GOT3 (cell line): ENCODE measurements around the gene ATP1B3.
"Not testable (repeated sequence)": the region's sequence is repeated elsewhere in the genome, so short reads cannot be mapped to it uniquely, and the experiment has no call there.

Experiments
- DNase-seq: peaks from one replicate; lab custom pipeline; 2025; ENCODE audit warnings: mixed read lengths; lab: John Stamatoyannopoulos, UW

Gene ATP1B3

DNA sequence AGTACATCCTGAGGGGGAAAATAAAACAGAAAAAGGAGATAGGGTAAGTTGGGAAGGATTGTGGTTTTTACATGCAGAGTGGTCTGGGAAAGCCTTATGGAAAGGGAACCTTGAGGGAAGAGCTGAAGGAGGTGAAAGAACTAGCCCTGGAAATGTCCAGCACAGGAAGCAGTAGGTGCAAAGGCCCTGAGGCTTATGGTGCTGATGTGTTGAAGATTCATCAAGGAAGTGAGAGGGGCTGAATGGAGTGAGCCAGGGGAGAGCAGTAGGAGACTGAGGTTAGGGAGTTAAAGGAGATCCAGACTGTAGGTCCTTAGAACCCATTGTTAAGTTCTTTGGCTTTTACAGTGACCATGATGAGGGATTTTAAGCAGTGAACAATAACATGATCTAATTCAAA lies 33.0 kb downstream of the ATP1B3 start:
- no peak for DNase-seq

DNA sequence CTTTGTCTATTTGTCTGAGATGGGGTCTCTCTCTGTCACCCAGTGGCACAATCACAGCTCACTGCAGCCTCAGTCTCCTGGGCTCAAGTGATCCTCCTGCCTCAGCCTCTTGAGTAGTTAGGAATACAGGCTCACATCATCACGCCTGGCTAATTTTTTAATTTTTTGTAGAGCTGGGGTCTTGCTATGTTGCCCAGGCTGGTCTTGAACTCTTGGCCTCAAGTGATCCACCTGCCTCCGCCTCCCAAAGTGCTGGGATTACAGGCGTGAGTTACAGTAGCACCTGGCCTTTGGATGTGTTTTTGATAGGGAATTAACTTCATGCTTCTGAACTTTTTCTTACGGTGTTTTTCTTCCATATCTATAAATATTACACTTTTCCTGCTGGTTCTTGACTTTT lies 33.5 kb downstream of the ATP1B3 start:
- DNase-seq = not testable (repeated sequence)

DNA sequence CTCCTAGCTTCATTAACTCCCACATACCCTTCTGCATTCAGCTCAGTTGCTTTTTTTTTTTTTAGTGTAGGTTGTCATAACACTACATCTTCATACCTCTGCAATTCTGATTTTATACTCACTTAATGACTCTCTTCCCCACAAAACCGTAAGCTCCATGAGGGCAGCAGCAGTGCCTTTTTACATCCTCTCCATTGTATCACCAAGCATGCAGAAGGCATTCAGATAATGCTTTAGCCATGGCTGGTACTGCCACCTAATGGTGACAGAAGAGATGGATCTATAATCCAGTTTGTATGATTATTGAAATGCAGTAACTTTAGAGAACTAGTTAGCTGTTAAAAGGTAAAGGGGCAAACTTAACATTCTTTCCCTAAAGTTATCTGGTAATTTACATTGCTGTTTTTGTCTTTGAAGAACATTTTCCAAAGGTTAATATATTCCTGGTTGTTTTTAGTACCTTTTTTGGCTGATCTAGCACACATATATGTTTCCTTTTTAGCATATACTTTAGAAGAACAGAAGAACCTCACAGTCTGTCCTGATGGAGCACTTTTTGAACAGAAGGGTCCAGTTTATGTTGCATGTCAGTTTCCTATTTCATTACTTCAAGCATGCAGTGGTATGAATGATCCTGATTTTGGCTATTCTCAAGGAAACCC lies 36.8 kb downstream of the ATP1B3 start:
- DNase-seq = no peak

DNA sequence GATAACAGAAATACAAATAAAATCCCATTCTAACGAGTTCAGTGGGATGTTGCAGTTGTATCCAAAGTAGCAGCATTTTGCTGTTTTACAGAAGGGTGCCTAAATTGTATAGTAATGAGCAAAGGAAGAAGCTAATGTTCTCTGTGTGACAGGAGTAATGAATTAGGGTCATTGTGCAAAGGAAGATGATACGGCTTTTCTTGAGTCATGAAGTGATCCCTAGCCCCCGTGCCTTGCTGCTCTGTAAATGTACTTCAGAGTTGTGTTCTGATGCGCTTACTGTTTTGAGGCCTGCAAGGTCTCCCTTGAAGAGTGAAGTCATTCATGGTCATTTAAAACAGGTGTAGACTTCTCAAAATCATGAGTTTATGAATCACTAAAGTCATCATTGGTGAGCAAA lies 37.9 kb downstream of the ATP1B3 start:
- DNase-seq = no peak

DNA sequence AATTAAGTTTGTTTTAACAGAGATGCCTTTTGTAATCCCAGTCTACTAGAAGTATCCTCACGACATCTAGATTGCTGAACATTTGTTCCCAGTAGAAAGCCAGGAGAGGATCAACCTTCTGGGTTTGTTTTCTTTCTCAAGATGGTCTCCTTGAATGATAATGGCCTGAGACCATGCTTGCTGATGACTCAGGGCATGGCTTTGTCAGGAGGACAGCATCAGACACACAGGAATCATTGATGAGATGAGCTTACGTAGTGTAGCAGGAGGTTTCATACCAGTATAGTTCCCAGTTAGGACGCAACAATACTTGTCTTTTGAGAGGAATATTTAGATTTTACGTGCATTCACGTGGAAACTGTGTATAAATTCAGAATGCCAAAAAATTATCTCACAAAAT lies 38.6 kb downstream of the ATP1B3 start:
- DNase-seq = no peak

DNA sequence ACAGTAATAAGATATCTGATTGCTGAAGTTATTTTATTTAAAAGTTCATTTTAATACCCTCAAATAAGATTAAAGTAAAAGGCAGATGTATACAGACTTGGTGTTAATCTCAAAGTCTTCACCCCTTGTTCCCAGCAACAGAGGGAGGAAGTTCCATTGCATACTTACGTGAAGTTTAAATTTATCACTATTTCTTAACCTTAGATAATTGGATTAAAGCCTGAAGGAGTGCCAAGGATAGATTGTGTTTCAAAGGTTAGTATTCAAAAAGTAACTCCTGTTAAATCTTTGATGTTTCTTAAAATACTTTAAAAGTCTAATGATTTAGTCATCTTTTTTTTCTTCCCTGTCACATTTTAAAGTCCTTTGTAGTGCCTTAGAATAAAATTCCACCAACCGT lies 39.3 kb downstream of the ATP1B3 start:
- no peak for DNase-seq

DNA sequence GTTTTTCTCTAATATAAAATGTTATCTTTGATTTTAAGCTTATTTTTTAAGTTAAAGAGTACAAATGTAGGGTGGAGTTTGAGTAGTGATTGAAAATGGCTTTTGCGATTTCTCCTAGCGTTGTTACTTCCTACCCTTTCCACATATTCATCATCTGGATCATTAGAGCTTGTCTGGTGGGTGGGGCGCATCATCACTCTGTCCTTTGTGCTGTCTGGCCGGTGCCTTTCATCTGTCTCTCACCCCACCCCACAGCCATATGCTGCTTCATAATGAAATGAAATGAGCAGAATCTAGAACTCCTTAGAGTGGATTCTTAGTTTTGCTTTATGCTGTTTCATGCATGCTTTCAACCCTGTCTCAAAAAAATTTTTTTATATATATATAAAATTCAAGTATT lies 44.3 kb downstream of the ATP1B3 start:
- no peak for DNase-seq

DNA sequence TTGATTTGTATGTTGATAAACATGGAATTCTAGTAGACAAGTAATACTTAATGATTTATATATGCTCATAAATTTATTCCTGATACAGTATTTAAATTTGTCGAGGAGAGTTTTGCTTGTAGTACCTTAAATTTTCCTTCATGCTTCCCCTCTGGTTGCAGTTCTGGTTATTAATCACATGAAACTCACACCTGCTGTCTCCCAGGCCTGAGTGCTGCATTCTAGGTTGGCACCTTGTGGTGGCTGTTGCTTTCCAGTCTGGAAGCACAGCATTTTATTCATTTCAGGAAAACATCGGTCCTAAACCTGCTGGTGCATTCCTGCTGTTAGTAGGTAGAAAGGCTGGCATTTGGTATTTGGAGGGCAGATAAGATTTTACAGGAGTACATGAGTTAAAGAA lies 44.9 kb downstream of the ATP1B3 start:
- DNase-seq = no peak

DNA sequence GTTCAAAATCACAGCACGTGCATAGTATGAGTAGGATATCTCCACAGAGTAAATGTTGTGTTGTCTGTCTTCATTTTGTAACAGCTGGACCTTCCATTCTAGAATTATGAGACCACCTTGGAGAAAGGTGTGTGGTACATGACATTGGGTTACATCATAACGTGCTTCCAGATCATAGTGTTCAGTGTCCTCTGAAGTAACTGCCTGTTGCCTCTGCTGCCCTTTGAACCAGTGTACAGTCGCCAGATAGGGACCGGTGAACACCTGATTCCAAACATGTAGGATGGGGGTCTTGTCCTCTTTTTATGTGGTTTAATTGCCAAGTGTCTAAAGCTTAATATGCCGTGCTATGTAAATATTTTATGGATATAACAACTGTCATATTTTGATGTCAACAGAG lies 49.2 kb downstream of the ATP1B3 start:
- not testable (repeated sequence) for DNase-seq

DNA sequence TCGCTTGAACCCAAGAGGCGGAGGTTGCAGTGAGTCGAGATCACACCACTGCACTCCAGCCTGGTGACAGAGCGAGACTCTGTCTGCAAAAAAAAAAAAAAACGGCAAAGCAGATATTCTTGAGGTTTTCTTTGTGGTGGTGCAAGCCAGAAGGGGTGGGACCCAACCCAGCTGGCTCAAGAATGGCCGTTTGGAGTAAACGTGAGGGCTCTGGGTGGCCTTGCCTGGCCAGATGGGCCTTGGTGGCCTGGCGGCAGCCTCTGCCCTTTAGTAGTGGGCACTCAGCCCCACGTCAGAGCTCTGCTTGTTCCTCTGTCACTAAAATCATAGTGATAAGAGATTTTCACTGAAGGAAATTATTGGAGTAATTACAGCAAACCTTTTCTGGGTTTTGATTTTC lies 50.5 kb downstream of the ATP1B3 start:
- no peak for DNase-seq

DNA sequence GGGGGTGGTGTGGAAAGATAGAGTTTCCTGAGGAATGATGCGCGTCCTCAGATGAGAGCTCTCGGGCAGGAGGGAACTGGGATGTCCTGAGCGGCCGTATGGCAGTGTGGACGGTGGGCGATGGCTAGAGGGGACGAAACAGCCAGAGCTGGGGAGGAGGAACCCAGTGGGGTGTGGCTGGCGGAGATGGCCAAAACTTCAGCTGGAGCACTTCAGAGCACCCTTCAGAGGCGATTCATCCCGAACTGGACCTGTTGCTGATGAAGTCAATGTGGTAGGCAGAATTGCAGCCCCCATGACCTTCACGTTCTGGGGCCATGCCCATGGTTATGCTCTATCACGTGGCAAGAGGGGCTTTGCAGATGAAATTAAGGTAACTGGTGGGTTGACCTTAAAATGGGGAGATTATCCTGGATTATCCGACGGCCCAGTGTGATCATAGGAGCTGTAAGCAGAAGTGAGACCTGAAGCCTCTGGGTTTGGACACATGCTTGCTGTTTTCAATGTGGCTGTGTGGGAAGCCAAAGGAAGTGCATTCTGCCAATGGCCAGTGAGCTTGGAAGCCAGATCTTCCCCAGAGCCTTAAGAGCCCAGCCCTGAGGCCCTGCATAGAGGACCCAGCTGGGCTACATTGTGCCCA lies 52.3 kb downstream of the ATP1B3 start:
- no peak for DNase-seq

DNA sequence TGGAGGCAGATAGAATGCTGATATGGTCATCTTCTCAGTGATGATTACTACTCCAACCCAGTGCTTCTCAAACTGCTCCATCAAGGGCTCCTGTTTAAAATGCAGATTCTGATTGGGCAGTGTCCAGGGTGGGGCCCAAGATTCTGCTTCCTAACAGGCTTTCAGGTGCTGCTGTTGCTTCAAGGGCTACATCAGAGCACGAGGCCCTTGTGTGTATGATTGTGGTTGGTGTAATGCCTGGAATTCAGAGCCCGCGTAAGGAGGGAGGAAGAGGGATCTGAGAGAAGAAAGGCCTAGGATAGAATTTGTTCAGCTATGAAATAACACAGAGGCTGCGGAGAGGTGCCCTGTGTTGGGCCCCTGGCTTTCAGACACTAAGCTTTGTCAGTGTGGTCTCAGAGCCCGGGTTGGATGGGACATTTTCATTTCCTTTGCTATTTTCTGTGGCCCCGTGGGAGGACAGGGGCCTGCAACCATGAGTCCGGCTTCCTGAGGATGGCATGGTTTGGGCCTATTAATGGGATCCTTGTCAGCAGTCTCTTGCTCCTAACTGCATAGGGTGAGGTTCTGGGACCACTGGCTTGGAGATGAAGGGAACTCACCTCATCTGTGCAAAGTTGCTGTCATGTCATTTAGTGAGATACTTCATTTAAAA lies 53.0 kb downstream of the ATP1B3 start:
- DNase-seq = no peak

DNA sequence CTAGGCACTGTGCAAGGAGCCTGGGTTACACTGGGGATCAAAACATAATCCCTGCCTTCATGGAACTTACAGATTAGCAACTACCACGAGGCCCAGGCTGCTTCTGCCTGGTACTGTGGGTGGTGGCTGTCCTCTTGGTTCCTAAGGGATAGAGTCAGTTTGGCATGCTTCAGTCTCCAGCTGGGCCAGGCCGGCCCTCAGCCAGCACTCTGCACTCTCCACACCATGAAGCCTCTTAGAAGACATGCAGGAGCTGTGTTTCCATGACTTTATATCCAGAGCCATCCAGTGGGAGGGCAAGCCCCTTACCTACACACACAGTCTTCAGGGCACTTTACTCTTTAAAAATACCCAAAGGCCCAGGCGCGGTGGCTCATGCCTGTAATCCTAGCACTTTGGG lies 54.4 kb downstream of the ATP1B3 start:
- DNase-seq = no peak

DNA sequence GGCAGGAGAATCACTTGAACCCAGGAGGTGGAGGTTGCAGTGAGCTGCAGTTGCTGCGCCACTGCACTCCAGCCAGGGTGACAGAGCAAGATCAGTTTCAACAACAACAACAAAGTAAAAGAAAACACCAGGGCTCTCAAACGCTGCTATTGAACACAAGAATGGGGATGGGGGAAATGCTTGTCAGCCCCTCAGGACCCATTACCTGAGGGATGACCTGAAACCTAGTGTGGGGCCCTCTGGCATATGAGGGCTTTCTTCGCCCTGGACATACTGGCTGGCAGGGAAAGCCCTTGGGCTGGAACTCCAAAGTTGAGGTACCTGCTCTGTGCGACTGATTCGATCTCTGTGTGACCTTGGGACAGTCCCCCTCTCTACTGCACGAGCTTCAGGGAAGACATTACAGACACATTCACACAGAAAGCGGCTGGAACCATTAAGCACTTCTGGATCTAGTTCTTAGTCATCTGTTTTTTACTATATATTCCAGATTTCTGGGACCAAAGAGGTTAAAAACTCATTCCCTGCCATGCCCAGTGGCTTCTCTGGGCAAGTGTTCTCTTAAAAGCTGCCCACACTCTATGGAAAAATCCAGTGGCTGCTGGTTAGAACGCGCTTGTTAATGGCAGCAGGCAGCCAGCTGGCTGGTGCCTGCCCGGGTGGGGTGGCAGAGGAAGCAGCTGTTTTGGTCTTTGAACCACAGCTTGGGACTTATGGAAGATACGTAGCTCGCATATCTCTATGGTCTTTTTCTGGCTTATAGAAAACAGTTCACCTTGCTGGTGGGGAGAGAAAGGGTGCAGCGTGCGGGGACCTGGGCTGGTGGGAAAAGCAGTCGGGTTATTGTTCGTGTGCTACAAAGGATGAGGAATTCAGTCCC lies 57.2 kb downstream of the ATP1B3 start:
- DNase-seq = no peak

DNA sequence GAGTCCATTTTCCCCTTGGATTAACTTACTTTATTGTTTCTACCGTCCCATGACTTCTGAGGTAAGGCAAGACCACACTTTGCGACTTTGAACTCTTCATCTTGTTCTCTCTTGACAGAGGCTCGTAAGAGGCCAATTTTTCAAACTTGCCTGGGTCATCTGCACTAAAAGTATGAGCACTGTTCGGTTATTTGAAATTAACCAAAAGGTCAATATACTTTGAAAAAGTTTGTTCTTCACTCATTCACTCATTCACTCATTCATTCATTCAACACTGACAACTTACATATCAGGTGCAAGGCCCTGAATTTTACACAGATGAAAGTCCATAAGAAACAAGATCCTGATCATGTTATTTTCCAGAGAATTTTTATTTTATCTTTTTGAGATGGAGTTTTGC lies 57.9 kb downstream of the ATP1B3 start:
- no peak for DNase-seq

DNA sequence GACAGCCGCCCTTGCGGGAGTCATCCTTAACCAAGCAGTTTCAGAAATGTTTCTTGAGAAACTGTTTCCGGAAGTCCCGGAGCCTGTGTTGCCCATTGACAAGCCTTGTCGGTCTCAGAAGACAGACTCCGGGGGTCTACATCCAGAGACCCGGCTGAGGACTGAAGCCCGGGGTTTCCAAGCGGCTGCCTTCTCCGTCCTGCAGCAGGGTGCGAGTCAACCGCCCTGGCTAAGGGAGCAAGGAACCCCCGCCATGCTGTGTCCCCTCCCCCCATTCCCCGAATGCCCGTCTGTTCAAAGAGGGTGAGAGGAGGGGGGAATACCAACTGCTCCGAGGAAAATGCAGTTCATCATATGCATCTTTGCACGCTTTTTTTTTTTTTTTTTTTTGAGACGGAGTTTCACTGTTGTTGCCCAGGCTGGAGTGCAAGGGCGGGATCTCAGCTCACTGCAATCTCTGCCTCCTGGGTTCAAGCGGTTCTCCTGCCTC lies 61.6 kb downstream of the ATP1B3 start:
- DNase-seq = no peak

DNA sequence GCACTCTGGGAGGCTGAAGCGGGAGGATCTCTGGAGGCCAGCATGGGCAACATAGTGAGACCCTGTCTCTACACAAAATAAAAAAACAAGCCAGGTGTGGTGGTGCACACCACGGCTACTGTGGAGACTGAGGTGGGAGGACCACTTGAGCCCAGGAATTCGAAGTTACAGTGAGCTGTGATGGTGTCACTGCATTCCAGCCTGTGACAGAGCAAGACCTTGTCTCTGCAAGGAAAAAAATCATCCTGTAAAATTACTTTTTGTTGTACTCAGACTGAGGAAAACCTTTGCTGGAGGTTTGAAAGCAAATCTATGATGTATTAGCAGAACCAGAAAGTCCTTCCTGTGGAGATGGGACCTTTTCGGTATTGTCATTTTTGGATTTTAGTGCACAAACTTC lies 63.3 kb downstream of the ATP1B3 start:
- DNase-seq = no peak

DNA sequence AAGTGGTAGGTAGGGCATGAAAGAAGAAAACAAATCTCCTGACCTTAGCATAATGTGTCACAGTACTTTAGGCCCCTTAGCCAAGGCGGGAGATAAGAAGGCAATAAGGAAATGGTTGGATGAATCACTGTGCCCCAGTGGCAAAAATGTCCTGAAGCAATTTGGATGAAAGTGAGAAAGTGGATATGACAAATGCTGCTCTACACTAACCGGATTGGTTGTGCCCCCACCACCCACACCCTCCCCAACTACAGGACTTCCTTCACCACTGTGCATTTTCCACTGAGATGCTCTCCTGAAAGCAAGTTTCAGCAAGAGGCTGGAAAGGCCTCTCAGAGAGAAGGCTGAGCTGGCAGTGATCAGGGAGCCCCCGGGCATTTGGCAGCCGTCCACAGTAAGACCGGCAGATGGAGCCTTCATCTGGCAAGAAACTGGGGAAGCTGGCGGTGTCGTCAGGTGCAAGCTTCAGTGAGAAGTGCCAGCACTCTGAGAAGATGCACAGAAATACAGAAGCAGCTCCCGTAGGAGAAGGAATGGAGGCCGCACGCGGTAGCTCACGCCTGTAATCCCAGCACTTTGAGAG lies 63.8 kb downstream of the ATP1B3 start:
- peak; percentile 68 for DNase-seq

DNA sequence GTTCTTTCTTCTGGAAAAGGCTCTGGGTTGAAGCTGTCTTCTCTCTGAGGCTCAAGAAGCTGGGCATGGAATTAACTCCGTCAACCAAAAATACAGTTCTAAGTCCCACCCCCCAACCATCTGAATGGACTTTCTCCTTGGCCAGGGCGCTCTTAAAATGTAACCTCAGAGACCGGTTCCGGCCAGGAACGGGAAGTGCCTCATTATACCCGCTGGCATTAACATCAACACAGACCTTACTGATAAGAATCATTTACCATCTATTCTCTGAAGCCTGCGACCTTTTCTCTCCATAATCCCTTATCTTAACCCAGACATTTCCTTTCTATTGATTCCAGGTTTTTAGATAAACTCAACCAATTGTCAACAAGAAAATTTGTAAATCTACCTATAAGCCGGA lies 64.7 kb downstream of the ATP1B3 start:
- no peak for DNase-seq

DNA sequence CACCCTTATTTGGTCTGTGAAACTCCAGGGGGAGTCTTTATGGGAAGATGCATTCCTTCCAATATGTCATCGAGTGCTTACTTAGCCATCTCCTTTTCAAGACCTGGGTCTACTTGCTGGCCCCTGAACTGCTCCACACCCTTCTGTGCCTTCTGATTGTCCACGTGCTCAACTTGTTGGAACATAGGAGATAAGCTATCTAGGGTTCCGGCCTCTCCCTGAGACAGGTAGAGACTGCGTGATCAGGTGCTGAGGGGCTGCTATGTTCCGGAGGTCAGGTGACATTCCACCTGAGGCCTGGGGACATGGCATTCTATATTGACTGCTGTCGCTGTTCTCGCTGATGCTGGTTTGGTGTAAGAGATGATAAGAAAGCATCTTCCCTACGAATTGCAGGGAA lies 65.6 kb downstream of the ATP1B3 start:
- DNase-seq = no peak

DNA sequence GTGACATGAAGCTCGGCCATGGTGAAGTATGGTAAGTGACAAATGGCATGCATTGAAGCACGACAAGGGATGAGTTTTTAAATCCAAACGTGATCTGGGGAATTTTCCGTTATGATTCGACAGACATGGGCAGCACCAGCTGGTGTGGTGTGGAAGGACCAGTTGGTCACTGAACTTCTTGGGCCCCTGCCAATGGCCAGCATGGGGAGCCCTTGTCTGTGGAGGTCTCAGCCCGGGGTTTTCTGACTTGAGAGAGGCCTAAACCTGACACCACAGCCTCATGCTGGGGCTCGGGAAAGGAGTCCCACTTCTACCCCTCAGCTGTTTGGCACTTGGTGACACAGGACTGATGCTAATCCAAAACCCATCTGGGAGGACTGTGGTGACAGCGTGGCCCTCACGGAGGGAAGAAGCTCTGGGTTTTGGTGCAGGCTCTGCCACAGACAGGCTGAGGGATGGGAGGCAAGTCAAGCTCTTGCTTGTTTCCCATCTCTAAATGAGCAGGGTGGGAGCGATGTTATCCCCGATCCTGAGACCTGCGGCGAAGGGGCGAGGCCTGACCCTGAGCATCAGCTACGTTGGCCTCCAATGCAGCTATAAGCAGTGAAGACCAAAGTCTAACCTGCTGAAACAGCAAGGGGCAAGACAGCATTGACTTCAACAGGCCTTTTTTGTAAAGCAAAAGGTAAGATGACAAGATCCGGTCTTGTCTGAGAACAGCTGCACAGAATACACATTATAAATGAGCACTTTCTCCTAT lies 69.5 kb downstream of the ATP1B3 start:
- DNase-seq = no peak
